MCF 10A (cell line): ENCODE results near the gene STX1B. TPM values are rescaled to one million over a fixed set of nuclear protein-coding genes. Genes with fewer than 3 reads are reported as not detected.

Experiments
- BruUV-seq: library from RNA; stranded (reverse); fragments of 400-500 nt; replicated peaks from 2 replicates; lab custom pipeline; 2021; lab: Mats Ljungman, UMichigan
- CTCF ChIA-PET: fragments of 300-600 bp; sonication (Branson Sonifier 250); formaldehyde crosslinking; extraction: SDS; loops from one replicate; lab custom pipeline; 2021; ENCODE audit warnings: antibody characterized with exemption, inconsistent platforms; lab: Yijun Ruan, JAX
- POLR2A ChIA-PET: fragments of 300-600, 350-650 bp; sonication (Branson Sonifier 250); formaldehyde crosslinking; extraction: SDS; loops from one replicate; lab custom pipeline; 2020; ENCODE audit warnings: antibody characterized with exemption, inconsistent platforms; lab: Yijun Ruan, JAX
- DNase-seq: peaks from one replicate; pipeline ENCODE4 v3.0.0-alpha.2; 2018; ENCODE audit not compliant: unreplicated experiment
- H3K27ac Mint-ChIP-seq: one replicate; pipeline ENCODE4 v1.8.0; 2022; ENCODE audit warnings: mild to moderate bottlenecking, low read depth, mixed read lengths; ENCODE audit not compliant: unreplicated experiment
- H3K27me3 Mint-ChIP-seq: one replicate; pipeline ENCODE4 v1.8.0; 2022; ENCODE audit warnings: mixed read lengths; ENCODE audit not compliant: insufficient read depth, unreplicated experiment
- H3K36me3 Mint-ChIP-seq: one replicate; pipeline ENCODE4 v1.8.0; 2022; ENCODE audit warnings: mild to moderate bottlenecking, moderate library complexity, mixed read lengths; ENCODE audit not compliant: insufficient read depth, unreplicated experiment
- H3K4me1 Mint-ChIP-seq: one replicate; pipeline ENCODE4 v1.8.0; 2022; ENCODE audit warnings: mixed read lengths; ENCODE audit not compliant: insufficient read depth, unreplicated experiment
- H3K4me3 Mint-ChIP-seq: one replicate; pipeline ENCODE4 v1.8.0; 2022; ENCODE audit warnings: mild to moderate bottlenecking, moderate library complexity, mixed read lengths; ENCODE audit not compliant: unreplicated experiment
- H3K9me3 Mint-ChIP-seq: one replicate; pipeline ENCODE4 v1.8.0; 2022; ENCODE audit warnings: mixed read lengths; ENCODE audit not compliant: unreplicated experiment
- intact Hi-C: fragments of 100-400 bp; cut with micrococcal nuclease; formaldehyde crosslinking; loops from 2 replicates; pipeline ENCODE4 v1.14.1; 2022
- total RNA-seq: library from RNA; stranded (reverse); gene quantifications from 2 replicates; pipeline ENCODE4 v1.2.3, GENCODE V29; 2022
- TF ChIP-seq, protein P1 (sequence below): fragments of 200-600 bp; IDR thresholded peaks from one replicate; pipeline ENCODE4 v1.8.0; 2022; ENCODE audit warnings: antibody characterized with exemption, mild to moderate bottlenecking; ENCODE audit not compliant: unreplicated experiment

STX1B gene
- total RNA-seq, 1 experiment from 2014 or later: 0.42 TPM

DNA sequence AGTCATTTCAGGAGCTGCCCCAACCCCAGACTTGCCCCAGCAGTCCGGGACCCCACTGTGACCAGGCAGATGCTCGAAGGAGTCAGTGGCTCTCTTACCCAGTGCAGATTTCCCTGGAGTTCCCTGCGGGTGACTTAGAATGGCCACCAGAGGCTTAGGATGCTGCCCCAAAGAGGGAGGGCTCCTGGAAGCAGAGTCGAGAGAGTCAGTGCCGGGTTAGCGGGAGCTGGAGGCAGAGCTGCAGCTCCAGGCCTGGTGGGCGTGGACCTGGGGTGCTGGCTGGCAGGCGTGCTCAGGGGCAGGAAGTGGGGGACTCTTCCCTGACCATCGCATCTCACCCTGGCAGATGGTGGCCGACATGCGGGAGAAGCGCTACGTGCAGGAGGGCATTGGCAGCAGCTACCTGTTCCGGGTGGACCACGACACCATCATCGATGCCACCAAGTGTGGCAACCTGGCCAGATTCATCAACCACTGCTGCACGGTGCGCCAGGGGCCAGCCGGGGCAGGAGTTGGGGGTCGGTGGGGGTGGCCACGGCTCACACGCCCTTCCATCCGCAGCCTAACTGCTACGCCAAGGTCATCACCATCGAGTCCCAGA lies 27.0 kb downstream of the STX1B start:
- TF ChIP-seq, protein P1, sequence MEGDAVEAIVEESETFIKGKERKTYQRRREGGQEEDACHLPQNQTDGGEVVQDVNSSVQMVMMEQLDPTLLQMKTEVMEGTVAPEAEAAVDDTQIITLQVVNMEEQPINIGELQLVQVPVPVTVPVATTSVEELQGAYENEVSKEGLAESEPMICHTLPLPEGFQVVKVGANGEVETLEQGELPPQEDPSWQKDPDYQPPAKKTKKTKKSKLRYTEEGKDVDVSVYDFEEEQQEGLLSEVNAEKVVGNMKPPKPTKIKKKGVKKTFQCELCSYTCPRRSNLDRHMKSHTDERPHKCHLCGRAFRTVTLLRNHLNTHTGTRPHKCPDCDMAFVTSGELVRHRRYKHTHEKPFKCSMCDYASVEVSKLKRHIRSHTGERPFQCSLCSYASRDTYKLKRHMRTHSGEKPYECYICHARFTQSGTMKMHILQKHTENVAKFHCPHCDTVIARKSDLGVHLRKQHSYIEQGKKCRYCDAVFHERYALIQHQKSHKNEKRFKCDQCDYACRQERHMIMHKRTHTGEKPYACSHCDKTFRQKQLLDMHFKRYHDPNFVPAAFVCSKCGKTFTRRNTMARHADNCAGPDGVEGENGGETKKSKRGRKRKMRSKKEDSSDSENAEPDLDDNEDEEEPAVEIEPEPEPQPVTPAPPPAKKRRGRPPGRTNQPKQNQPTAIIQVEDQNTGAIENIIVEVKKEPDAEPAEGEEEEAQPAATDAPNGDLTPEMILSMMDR: no peak
- intact Hi-C loops: no loop called here
- CTCF ChIA-PET: interaction anchor here (0.6 to 4.1 kb wide), 29 partner anchors 8 to 886 kb away, joined by 3 to 44 read pairs (median 5); partner anchors contain the start of genes VKORC1, ZNF646, ZNF668 and ZNF843
- H3K9me3 Mint-ChIP-seq: no peaks in the 10 kb centered on the region
- POLR2A ChIA-PET: interaction anchor here (0.6 to 3.4 kb wide), 5 partner anchors 33 to 891 kb away, joined by 3 to 30 read pairs (median 3); partner anchors contain the start of genes STX4, ZNF646 and ZNF668
- no TSS peak for BruUV-seq
- peak overlapping the region; percentile 35 for H3K27ac Mint-ChIP-seq
- H3K4me3 Mint-ChIP-seq: no peak overlapping the region
- peaks cover 5% of the 10 kb centered on the region for H3K4me1 Mint-ChIP-seq
- peaks cover 47% of the 10 kb centered on the region for H3K36me3 Mint-ChIP-seq
- no peaks in the 10 kb centered on the region for H3K27me3 Mint-ChIP-seq
- DNase-seq: no peak

DNA sequence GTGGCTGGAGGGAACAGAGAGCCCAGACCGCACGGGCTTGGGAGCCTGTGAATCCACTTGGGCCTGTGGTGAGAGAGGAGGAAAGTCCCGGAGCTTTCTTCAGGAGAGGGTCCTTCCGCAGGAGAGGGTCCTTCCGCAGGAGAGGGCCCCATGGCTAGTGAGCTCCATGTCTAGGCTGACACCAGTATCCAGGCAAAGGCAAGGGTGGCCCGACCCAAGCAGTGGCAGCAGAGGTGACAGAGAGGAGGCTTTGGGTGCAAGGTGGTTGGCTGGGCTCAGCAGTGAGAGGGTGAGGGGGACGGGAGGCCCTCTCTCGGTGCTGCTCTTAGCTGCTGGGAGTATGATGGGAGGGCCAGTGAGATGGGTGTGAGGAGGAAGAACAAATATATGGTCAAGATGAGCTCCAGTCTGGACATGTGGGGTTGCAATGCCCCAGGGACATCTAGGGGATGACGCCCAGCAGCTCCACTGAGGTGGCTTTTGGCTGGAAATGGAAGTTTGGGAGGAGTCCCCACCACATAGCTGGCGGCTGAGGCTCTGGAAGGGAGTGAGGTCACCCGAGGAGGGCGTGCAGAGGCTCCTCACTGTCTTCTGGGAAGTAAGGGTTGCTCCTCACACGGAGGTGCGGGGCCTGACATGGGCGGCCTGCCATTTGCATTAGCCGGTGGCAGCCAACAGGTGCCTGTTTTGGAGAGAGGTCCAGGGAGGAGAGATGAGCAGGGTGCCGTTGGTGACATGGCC lies 27.7 kb downstream of the STX1B start:
- H3K4me1 Mint-ChIP-seq: peaks cover 5% of the 10 kb centered on the region
- H3K27me3 Mint-ChIP-seq: no peaks in the 10 kb centered on the region
- TF ChIP-seq, protein P1: no peak
- ChIA-PET POLR2A (interaction anchor here (0.6 to 2.7 kb wide), 3 partner anchors 33 to 891 kb away, joined by 3 to 9 read pairs (median 3); partner anchors contain the start of gene STX4), CTCF (interaction anchor here (0.6 to 4.1 kb wide), 19 partner anchors 12 to 886 kb away, joined by 3 to 44 read pairs (median 4); partner anchors contain the start of genes VKORC1, ZNF646, ZNF668 and ZNF843)
- intact Hi-C loops: no loop called here
- H3K4me3 Mint-ChIP-seq: no peak overlapping the region
- no TSS peak for BruUV-seq
- peak overlapping the region; percentile 35 for H3K27ac Mint-ChIP-seq
- no peaks in the 10 kb centered on the region for H3K9me3 Mint-ChIP-seq
- no peak for DNase-seq
- peaks cover 49% of the 10 kb centered on the region for H3K36me3 Mint-ChIP-seq

DNA sequence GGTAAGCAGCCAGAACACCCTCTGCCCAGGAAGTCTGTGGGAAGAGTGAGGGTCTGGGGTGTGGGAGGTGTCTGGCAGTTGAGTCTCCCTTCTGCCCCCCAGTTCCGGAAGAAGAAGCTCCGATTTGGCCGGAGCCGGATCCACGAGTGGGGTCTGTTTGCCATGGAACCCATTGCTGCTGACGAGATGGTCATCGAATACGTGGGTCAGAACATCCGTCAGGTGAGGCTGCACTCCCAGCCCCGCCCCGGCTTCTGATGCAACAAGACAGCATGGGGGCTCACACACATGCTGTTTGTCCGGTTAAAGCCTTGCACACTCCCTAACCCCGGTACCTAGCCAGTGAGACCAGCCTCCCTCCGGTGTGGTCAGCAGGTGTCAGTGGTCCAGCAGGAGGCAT lies 29.5 kb downstream of the STX1B start:
- Mint-ChIP-seq H3K4me1 (peaks cover 5% of the 10 kb centered on the region), H3K4me3 (no peak overlapping the region), H3K9me3 (no peaks in the 10 kb centered on the region), H3K36me3 (peaks cover 64% of the 10 kb centered on the region), H3K27ac (no peak overlapping the region), H3K27me3 (no peaks in the 10 kb centered on the region)
- TF ChIP-seq, protein P1: no peak
- POLR2A ChIA-PET: no interaction called here
- intact Hi-C loops: no loop called here
- no TSS peak for BruUV-seq
- CTCF ChIA-PET: interaction anchor here (0.6 to 1.3 kb wide), 3 partner anchors 46 to 462 kb away, joined by 3 to 5 read pairs (median 3); partner anchors contain the start of gene PYDC1
- DNase-seq: no peak

DNA sequence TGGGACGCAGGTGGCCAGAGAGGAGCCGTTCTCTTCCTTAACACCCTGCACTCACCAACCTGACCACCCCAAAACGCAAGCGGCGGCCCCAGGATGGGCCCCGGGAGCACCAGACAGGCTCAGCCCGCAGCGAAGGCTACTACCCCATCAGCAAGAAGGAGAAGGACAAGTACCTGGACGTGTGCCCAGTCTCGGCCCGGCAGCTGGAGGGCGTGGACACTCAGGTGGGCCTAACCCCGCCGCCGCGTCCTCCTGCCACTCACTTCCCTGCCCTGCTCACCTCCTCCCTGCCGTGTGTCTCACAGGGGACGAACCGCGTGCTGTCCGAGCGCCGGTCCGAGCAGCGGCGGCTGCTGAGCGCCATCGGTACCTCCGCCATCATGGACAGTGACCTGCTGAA lies 30.0 kb downstream of the STX1B start:
- Mint-ChIP-seq H3K27me3 (no peaks in the 10 kb centered on the region), H3K4me1 (peaks cover 4% of the 10 kb centered on the region), H3K36me3 (peaks cover 69% of the 10 kb centered on the region), H3K27ac (no peak overlapping the region), H3K4me3 (no peak overlapping the region), H3K9me3 (no peaks in the 10 kb centered on the region)
- no TSS peak for BruUV-seq
- POLR2A ChIA-PET: no interaction called here
- intact Hi-C loops: no loop called here
- no peak for DNase-seq
- CTCF ChIA-PET: interaction anchor here (1.3 kb wide), 1 partner anchor 463 kb away, joined by 5 read pairs; no protein-coding TSS in a partner anchor
- TF ChIP-seq, protein P1: no peak
